Transverse colon (tissue), 4 donors: ENCODE measurements around the gene PDCL2. TPM values are rescaled to one million over a fixed set of nuclear protein-coding genes. Genes with fewer than 3 reads are reported as not detected.

Source experiments
- DNase-seq: peaks from one replicate; pipeline ENCODE4 v3.0.0-alpha.2; 2019
- H3K27ac ChIP-seq, 4 donors: fragments of 200-600 bp; sonication (generic); 2 replicates each; pipeline ENCODE4 v1.5.1; 2016 to 2018; ENCODE audit warnings: inconsistent platforms in 4 of 4
- H3K27me3 ChIP-seq: fragments of 200-600 bp; sonication (generic); 2 replicates; pipeline ENCODE4 v1.5.1; 2017; ENCODE audit warnings: inconsistent platforms
- H3K36me3 ChIP-seq, 4 donors: fragments of 200-600 bp; sonication (generic); 2 replicates each; pipeline ENCODE4 v1.5.1; 2017 to 2019; ENCODE audit warnings: inconsistent platforms in 4 of 4
- H3K4me1 ChIP-seq, 4 donors: fragments of 200-600 bp; sonication (generic); 2 replicates each; pipeline ENCODE4 v1.5.1; 2017 to 2020; ENCODE audit warnings: inconsistent platforms in 4 of 4
- H3K4me3 ChIP-seq, 4 donors: fragments of 200-600 bp; sonication (generic); 1 replicate in 1 of 4; 2 replicates in 3 of 4; pipeline versions ENCODE4 v1.5.1 to v1.6.1; 2017 to 2019; ENCODE audit warnings: inconsistent platforms in 4 of 4
- H3K9me3 ChIP-seq, 2 donors: fragments of 200-600 bp; sonication (generic); 2 replicates each; pipeline ENCODE4 v1.5.1; 2017 to 2019; ENCODE audit warnings: inconsistent platforms in 2 of 2
- EP300 ChIP-seq: sonication (generic); formaldehyde crosslinking; IDR thresholded peaks from one replicate; pipeline ENCODE4 v1.6.1; 2017; ENCODE audit warnings: antibody characterized with exemption, low read depth
- POLR2A ChIP-seq: fragments of 450-650 bp; IDR thresholded peaks from one replicate; pipeline ENCODE4 v1.6.1; 2016; ENCODE audit warnings: antibody characterized with exemption, mild to moderate bottlenecking, moderate library complexity
- POLR2AphosphoS5 ChIP-seq, 3 donors: sonication (generic); formaldehyde crosslinking; IDR thresholded peaks; one replicate each; pipeline ENCODE4 v1.6.1; 2016; ENCODE audit warnings: antibody characterized with exemption in 3 of 3
- WGBS, 2 donors: methylation state at CpG; one replicate each; pipeline ENCODE4 v1.1.5; 2018; ENCODE audit warnings: low coverage in 1 of 2; 5-methylcytosine and 5-hydroxymethylcytosine counted together
- in situ Hi-C, 4 donors: fragments of 200-750 bp; cut with MboI; loops; one replicate each; pipeline versions ENCODE4 v1.15.0 to v1.15.1; 2017; ENCODE audit warnings: low sequenced_read_pairs in 3 of 4, low pct_ligation_motif_present in 1 of 4, low pct_unique_long_range_greater_than_20kb in 1 of 4
- intact Hi-C: fragments of 100-400 bp; cut with DNase I; formaldehyde crosslinking; loops from one replicate; pipeline ENCODE4 v1.15.1; 2023; ENCODE audit warnings: low total_unique reads
- total RNA-seq, 4 donors: library from RNA; depleted of rRNA; stranded (reverse); fragments of >200 nt; gene quantifications; one replicate each; pipeline ENCODE4 v1.1.0, GENCODE V29; 2016
- TF ChIP-seq, protein P1 (sequence below), 5 experiments: fragments of 200-600 bp in 3 of 5; fragments of 450-650 bp in 2 of 5; sonication (generic) in 3 of 5; IDR thresholded peaks; 1 replicate in 2 of 5; 2 replicates in 3 of 5; pipeline ENCODE4 v1.5.1; 2016 to 2017; ENCODE audit warnings: antibody characterized with exemption in 5 of 5, inconsistent platforms in 3 of 5, mild to moderate bottlenecking in 2 of 5, moderate library complexity in 1 of 5

PDCL2 gene
- total RNA-seq, 4 donors from 2014 or later = not detected

DNA sequence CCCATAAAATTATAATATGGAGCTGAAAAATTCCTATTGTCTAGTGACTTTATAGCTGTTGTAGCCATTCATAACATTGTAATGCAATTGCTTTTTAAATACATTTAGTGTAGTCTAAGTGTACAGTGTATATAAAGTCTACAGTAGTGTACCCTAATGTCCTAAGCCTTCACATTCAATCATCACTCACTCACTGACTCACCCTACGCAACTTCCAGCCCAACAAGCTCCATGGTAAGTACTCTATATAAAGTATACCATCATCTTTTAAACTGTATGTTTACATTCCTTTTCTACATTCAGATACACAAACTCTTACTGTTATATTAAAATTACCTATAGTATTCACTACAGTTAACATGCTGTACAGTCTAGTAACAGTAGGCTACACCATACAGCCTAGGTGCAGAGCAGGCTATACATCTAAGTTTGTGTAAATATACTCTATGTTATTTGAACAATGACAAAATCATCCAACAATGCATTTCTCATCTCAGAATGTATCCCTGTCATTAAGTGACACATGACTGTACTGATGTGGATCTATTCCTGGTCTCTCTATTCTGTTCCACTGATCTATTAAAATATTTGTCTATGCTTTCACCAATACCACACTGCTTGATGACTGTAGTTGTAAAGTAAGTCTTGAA is 79.0 kb downstream of the PDCL2 start:
- Histone ChIP-seq H3K27ac (no peak overlapping the region), H3K4me3 (no peak overlapping the region), H3K9me3 (no peaks in the 10 kb centered on the region), H3K36me3 (no peaks in the 10 kb centered on the region), H3K27me3 (no peaks in the 10 kb centered on the region), H3K4me1 (no peaks in the 10 kb centered on the region)
- WGBS, 2 donors = 98 to 100% methylated on average over 1 of the region's 1 CpG
- TF ChIP-seq POLR2AphosphoS5 (IDR thresholded peaks at IDR 0.05) (no peak), POLR2A (no peak)
- TF ChIP-seq, protein P1, sequence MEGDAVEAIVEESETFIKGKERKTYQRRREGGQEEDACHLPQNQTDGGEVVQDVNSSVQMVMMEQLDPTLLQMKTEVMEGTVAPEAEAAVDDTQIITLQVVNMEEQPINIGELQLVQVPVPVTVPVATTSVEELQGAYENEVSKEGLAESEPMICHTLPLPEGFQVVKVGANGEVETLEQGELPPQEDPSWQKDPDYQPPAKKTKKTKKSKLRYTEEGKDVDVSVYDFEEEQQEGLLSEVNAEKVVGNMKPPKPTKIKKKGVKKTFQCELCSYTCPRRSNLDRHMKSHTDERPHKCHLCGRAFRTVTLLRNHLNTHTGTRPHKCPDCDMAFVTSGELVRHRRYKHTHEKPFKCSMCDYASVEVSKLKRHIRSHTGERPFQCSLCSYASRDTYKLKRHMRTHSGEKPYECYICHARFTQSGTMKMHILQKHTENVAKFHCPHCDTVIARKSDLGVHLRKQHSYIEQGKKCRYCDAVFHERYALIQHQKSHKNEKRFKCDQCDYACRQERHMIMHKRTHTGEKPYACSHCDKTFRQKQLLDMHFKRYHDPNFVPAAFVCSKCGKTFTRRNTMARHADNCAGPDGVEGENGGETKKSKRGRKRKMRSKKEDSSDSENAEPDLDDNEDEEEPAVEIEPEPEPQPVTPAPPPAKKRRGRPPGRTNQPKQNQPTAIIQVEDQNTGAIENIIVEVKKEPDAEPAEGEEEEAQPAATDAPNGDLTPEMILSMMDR (IDR thresholded peaks at IDR 0.05) = no peak
- in situ Hi-C loops = no loop called here
- DNase-seq = no peak
- intact Hi-C loops = no loop called here

DNA sequence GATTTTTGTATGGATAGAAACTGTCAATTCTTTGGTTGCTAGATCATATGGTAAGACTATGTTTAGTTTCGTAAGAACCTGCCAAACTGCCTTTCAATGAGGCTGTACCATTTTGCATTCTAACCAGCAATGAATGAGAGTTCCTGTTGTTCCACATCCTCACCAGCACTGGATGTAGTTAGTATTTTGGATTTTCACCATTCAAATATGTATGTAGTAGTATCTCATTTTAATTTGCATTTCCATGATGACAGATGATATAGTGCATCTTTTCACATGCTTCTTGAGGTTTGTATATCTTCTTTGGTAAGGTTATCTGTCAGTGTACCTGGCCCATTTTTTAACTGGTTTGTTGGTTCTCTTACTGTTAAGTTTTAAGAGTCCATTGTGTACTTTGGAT is 80.0 kb downstream of the PDCL2 start:
- DNase-seq = no peak
- Histone ChIP-seq H3K27ac (no peak overlapping the region), H3K4me1 (no peaks in the 10 kb centered on the region), H3K36me3 (no peaks in the 10 kb centered on the region), H3K27me3 (no peaks in the 10 kb centered on the region), H3K4me3 (no peak overlapping the region), H3K9me3 (no peaks in the 10 kb centered on the region)
- 88 to 100% methylated on average over 1 of the region's 1 CpG for WGBS, 2 donors
- intact Hi-C loops (no loop called here), in situ Hi-C loops (no loop called here)
- TF ChIP-seq POLR2A = no peak
- TF ChIP-seq EP300 = no peak
- no peak for TF ChIP-seq POLR2AphosphoS5 (IDR thresholded peaks at IDR 0.05)
- TF ChIP-seq, protein P1 (IDR thresholded peaks at IDR 0.05) = no peak

DNA sequence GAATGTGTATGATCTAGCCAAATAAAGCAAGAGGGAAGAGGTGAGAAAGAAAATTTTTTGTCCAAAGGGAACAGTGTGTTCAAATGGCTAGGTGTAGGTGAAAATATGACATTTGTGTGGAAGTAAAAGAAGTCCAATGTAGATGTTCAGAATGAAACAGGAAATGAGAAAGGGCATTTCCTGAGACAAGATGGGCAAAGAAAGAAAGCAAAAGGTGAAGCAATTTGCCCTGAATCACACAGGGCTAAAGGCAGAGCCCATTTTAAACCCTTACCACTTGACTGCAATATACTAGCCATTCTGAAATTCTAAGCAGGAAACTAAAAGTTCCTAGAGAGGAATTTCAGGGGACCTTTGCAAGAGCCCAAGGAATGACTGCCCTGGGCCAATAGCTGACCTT is 81.4 kb downstream of the PDCL2 start:
- no peaks in the 10 kb centered on the region for H3K27me3 ChIP-seq
- in situ Hi-C loops = no loop called here
- TF ChIP-seq EP300 = no peak

DNA sequence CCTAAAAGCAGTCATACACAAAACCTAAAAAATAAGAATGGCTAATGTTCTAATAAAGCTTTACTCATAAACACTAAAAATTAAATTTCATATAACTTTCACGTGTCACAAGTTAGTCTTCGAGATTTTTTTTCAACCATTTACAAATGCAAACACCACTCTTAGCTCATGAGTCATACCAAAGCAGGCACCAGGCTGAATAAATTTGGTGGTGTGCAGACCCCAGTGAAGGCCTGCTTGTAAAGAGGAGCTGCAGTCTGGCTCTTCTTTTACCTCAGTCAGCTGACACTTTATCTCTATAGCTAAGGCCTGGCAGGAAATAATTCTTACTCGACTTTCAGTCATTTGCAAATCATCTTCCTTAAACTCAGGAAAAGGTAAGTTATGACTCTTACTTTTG is 82.8 kb downstream of the PDCL2 start:
- 55 to 81% methylated on average over 2 to 3 of the region's 3 CpGs for WGBS, 2 donors
- in situ Hi-C loops = no loop called here
- Histone ChIP-seq H3K9me3 (no peaks in the 10 kb centered on the region), H3K27me3 (no peaks in the 10 kb centered on the region), H3K4me1 (no peaks in the 10 kb centered on the region), H3K4me3 (no peak overlapping the region), H3K27ac (no peak overlapping the region), H3K36me3 (no peaks in the 10 kb centered on the region)
- intact Hi-C loops = no loop called here
- DNase-seq = no peak
- TF ChIP-seq POLR2A = no peak
- no peak for TF ChIP-seq EP300
- TF ChIP-seq POLR2AphosphoS5 (IDR thresholded peaks at IDR 0.05) = no peak
- TF ChIP-seq, protein P1 (IDR thresholded peaks at IDR 0.05) = no peak

More for the DNA sequence above, 81.4 kb downstream of the PDCL2 start:
- Histone ChIP-seq H3K36me3 (no peaks in the 10 kb centered on the region), H3K9me3 (no peaks in the 10 kb centered on the region), H3K4me3 (no peak overlapping the region), H3K4me1 (no peaks in the 10 kb centered on the region), H3K27ac (no peak overlapping the region)
- DNase-seq = no peak
- intact Hi-C loops = no loop called here

DNA sequence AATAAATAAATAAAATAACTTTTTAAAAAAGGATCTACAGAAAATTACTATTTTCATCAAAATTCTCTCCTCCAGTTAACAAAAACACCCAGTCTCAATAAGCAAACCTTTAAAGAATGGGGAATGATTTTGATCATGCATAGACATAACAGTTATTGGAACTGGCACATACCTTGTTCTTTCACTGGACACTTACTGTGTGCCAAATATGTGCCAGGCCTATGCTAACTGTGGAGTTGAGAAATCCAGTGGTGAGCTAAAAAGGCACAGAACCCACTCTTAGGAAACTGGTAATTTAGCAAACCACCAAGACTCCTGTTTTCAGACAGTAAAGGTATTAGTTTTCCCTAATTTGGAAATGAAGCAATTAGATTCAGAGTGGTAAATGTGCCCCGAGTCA is 84.4 kb downstream of the PDCL2 start:
- no peaks in the 10 kb centered on the region for H3K36me3 ChIP-seq
- H3K4me3 ChIP-seq = no peak overlapping the region
- 86 to 89% methylated on average over 1 of the region's 1 CpG for WGBS, 2 donors
- TF ChIP-seq POLR2AphosphoS5 (IDR thresholded peaks at IDR 0.05) (no peak), POLR2A (no peak), EP300 (no peak)
- TF ChIP-seq, protein P1 (IDR thresholded peaks at IDR 0.05) = no peak
- no peak for DNase-seq
- no peaks in the 10 kb centered on the region for H3K4me1 ChIP-seq
- no peaks in the 10 kb centered on the region for H3K9me3 ChIP-seq
- in situ Hi-C loops = no loop called here
- intact Hi-C loops = no loop called here
- H3K27me3 ChIP-seq = no peaks in the 10 kb centered on the region
- no peak overlapping the region for H3K27ac ChIP-seq
